GOT3 (cell line): ENCODE results near the gene RPH3AL.
"Not testable (repeated sequence)": the region's sequence is repeated elsewhere in the genome, so short reads cannot be mapped to it uniquely, and the experiment has no call there.

Experiments used
- DNase-seq: peaks from one replicate; lab custom pipeline; 2025; ENCODE audit warnings: mixed read lengths; lab: John Stamatoyannopoulos, UW

The RPH3AL gene

DNA sequence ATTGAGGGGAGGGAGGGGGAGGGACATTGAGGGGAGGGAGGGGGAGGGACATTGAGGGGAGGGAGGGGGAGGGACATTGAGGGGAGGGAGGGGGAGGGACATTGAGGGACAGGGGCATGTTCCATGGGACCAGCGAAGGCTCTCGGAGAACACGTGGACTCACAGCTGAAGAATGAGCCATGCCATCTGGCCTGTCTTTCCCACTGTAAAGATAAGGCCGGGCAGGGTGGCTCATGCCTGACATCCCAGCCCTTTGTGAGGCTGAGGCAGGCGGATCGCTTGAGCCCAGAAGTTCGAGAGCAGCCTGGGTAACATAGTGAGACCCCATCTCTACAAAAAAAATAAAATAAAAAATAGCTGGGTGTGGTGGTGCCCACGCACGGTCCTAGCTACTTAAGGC, 32.5 kb downstream of the RPH3AL start:
- no peak for DNase-seq

- DNase-seq = no peak
Measured at GRCh38 chr17:319266-319665, 33.3 kb downstream of the RPH3AL start.

DNA sequence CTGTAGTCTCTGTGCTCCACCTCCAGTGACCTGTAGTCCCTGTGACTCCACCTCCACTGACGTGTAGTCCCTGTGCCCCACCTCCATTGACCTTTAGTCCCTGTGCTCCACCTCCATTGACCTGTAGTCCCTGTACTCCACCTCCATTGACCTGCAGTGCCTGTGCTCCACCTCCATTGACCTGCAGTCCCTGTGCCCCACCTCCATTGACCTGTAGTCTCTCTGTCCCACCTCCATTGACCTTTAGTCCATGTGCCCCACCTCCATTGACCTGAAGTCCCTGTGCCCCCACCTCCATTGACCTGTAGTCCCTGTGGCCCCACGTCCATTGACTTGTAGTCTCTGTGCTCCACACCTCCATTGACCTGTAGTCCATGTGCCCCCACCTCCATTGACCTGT, 35.5 kb downstream of the RPH3AL start:
- DNase-seq = not testable (repeated sequence)

DNA sequence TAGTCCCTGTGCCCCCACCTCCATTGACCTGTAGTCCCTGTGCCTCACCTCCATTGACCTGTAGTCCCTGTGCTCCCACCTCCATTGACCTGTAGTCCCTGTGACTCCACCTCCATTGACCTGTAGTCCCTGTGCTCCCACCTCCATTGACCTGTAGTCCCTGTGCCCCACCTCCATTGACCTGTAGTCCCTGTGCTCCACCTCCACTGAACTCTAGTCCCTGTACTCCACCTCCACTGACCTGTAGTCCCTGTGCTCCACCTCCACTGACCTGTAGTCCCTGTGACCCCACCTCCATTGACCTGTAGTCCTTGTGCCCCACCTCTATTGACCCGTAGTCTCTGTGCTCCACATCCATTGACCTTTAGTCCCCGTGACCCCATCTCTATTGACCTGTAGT, 37.2 kb downstream of the RPH3AL start:
- not testable (repeated sequence) for DNase-seq

GRCh38 chr17:314614-314944, 38.0 kb downstream of the RPH3AL start:
- DNase-seq = not testable (repeated sequence)

GRCh38 chr17:313911-314613, 38.5 kb downstream of the RPH3AL start:
- DNase-seq = no peak

GRCh38 chr17:313231-313630, 39.4 kb downstream of the RPH3AL start:
- no peak for DNase-seq

DNA sequence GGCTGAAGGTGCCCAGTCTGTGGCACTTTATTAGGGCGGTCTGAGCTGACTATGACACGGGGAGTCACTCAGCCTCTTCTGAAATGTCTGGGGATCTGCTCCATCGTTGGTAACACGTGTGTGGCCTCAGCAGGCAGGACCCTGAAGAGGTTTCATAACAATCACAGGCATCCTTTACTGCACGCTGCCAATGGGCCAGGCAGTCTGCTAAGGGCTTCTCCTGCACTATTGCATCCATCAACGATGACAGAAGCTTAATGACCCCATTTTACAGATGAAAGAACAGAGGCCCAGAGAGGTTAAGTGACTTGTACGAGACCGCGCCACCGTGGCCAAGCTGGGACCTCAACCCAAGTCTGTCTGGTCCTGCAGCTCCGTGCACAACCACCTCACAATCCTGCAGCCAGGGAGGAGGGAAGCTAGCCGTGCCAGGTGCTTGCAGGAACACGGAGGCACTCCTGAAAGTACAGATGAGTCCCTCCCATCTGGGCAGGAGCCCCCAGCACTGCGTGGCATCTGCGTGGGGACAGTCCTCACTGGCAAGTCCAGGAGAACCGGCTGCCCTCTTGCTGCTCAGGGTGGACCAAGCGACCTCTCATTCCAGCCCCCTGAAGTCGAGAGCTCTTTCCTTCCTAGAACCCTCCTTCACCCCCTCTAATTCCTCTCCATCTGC, 40.0 kb downstream of the RPH3AL start:
- DNase-seq = no peak

DNA sequence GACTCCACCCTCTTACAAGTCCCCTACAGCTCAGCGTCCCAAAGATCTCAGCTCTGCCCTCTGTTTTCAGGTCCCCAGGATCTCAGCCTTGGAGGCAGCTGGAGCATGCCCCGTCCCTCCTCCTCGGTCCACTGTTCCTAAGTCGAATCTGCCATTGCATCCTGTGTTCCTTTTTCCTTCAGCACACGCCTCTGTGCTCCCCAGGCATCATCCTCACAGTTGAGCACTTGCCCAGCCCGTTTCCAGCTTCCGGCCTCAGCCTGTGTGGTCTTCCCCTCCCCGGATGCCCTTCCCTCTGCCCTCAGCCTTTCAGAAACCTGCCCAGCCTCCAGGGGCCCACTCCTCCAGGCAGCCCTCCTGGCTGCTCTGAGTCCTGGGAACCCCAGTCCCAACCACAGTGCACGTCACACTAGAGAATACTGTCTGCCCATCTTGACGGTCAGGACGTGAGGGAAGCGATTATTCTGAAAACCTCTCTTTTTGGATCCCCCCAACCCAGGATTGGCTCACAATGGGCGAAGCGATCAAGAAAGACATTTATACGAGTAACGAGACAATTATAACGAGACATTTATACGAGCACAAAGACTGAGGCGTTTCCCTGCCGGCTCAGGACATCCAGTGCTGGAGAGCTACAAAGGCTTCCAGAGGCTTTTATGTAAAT, 41.4 kb downstream of the RPH3AL start:
- DNase-seq = no peak

DNA sequence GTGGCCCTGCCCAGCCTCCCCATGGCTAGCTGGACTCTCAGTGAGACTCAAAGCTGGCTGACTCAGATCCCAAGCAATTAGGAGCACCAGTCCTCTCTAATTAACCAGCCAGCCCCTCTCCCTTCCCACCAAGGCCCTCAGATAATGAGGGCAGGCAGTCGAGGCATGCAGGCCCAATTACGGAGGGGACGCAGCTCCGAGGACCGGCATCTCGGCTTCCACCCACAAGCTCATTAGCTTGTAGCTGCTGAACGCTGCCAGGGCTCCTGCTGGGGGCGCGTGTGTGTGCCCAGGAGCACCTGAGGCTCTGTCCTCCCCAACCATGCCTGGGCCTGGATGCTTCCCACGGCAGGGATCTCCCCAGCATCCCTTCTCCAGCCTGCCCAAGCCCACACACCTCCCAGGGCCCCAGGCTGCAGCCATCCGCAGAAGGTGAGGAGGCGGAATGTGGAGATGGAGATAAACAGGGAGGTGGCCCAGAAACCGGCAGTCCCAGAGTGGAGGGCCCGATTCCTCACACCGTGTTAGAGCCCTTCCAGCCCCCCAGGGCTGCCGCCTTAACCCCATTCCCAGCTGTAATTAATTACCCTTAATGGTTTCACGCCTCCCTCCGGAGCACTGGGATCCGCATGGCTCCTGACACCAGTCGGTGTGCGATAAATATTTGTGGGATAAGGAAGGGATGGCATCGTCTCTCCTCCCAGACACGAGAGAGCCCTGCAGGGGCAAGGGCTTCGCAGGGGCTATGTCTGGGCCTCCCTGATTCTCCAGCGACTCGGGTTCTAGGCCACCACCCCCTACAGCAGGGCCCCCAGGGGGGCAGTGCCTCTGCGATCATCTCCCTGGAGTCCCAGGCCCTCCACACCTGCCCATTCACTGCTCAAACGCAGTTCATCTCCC, 42.2 kb downstream of the RPH3AL start:
- DNase-seq = no peak

GRCh38 chr17:309361-309888, 43.2 kb downstream of the RPH3AL start:
- DNase-seq = no peak

DNA sequence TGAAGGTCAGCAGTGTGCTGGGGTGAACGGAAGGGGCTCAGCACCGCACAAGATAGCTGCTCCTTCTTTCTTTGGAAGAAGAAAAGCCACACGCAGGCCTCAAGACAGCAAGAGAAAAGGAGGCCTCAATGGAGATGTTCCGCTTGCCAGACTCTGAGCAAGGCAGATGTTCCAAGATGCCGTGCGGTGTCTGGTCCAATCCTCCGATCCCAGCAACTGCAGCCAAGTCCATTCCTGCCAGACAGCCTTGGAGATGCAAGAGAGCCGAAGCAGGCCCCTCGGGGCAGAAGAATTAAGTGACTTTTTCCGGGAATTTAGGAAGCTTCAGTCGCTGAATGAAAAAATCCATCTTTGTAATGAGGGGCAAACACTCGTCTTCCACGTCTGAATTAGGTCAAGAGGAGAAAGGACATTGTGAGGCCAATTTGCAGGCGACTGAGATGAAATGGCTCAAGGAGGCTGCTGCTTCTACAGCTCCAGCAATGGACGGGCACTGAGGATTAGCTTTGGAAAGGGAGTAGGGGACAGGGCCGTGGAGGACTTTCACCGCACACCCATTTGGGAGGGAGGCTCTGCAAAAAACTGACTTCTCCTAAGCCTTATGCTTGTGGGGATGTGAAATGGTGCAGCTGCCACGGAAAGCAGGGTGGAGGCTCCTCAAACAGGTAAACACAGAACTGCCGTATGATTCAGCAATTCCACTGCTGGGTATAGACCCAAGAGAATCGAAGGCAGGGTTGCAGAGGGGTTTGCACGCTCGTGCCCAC, 44.7 kb downstream of the RPH3AL start:
- no peak for DNase-seq

- no peak for DNase-seq
Measured at GRCh38 chr17:307295-307691, 45.3 kb downstream of the RPH3AL start.

DNA sequence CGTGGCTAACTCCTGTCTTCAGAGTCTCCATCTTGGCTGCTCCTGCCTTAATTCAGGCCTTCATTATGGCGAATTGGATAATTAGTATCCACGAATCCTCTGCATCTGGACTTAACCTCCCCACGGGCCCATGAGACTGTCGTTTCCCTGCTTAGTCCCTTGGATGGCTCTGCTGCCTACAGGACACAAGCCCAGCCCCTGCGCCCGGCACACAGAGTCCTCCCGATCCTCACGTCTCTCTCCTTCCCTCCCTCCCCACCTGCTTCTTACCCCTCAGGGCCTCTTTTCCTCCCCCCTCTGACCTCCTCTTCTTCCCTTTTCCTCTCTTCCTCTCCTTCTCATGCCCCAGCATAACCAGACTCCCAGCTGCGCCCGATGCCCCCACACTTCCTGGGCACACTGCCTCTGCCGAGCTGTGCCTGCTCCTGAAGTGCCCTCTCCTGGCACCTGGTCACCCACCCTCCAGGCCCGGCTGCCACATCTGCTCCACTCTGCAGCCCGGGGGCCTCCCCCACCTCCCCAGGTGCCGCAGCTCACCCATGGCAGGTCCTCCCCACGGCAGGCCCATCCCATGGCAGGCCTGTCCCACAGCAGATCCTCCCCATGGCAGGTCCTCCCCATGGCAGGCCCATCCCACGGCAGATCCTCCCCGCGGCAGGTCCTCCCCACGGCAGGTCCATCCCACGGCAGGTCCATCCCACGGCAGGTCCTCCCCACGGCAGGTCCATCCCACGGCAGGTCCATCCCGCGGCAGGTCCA, 45.9 kb downstream of the RPH3AL start:
- no peak for DNase-seq

DNA sequence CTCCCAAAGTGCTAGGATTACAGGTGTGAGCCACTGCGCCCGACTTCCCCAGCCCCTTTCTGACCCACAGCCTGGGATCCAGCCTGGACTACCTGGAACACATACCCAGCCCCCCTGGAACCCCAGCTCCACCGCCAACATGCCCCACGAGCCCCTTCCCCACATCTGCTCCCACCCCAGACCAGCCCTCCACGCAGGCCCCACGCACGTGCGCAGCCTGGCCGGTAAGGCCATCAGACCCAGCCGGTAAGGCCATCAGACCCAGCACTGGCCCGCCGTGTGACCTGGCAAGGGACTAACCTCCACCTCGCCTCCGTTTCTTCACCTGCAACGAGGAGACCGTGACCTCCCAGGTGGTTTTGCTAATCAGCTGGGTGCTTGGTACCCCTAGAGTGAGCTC, 46.5 kb downstream of the RPH3AL start:
- no peak for DNase-seq

GRCh38 chr17:305090-305976, 47.3 kb downstream of the RPH3AL start:
- no peak for DNase-seq

DNA sequence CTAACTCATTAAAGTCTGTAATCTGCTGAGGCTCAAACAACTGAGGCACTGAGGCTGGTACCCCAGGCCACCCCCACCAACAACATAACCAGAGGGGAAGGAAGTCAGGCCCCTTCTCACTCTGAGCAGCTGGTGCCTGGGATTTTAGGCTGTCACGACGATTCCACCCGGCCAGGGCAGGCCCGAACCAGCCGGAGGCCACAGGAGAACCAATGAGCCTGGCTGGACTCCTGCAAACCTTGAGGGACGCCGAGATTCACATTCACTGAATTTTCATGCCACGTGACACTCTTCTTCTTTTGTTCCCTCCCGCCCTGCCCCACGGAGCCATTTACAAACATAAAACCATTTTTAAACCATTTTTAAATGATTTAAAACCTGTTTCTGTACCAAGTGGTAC, 48.1 kb downstream of the RPH3AL start:
- no peak for DNase-seq

DNA sequence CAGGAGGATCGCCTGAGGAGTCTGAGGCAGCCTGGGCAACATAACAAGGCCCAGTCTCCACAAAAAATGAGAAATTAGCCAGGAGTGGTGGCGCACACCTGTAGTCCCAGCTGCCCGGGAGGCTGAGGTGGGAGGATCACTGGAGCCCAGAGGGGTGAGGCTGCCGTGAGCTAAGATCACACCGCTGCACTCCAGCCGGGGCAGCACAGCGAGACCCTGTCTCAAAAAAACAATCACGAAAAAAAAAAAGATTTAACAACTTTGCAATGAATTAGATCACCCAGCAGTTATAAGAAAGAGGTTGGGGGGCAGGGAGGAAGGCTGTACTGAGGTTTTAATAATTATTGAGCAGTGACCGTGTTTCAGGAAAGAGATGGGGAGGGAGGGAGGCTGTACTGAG, 49.4 kb downstream of the RPH3AL start:
- DNase-seq = no peak

DNA sequence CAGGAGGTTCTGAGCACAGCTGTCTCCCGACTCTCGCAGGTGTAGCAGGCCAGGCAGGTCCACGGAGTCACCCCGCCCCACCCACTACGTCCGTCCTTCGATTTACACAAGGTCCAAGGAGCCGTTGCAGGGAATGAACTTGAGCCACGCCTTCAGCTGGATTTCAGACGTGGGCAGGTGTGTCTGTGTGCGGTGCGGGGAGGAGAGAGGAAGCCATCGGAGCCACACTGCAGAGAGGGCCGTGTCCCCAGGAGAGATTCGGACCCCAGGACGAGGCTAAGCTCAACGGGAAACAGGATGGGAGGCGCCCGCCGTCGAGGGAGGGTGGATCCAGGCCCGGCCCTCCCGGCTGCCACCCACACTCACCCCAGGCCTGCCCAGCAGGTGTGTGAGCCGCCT, 50.3 kb downstream of the RPH3AL start:
- DNase-seq = no peak
